Measurements from ENCODE around the gene TMEM223.
"Not testable (repeated sequence)": the region's sequence is repeated elsewhere in the genome, so short reads cannot be mapped to it uniquely, and the experiment has no call there.

TMEM223 gene

GRCh38 chr11:62752177-62752785, 39.5 kb downstream of the TMEM223 start:
- DNase-seq: no peak

DNA sequence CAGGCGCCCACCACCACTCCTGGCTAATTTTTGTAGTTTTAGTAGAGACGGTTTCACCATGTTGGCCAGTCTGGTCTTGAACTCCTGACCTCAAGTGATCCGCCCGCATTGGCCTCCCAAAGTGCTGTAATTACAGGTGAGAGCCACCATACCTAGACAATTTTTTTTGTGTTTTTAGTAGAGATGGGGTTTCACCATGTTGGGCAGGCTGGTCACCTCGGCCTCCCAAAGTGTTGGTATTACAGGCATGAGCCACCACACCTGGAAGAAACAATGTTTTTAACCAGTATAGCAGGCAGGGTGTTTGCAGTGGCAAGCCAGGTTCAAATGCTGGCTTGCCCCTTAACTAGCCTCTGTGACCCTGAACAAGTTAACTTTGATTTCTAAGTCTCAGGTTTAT, 41.9 kb downstream of the TMEM223 start:
- not testable (repeated sequence) for DNase-seq

GRCh38 chr11:62747475-62748160, 44.2 kb downstream of the TMEM223 start:
- DNase-seq: no peak

Measured in DMS53 (cell line).